CD4-positive, alpha-beta T cell treated with Interleukin-10 for 1 hour (primary cell): ENCODE measurements around the gene CTCFL.
A peak's percentile ranks its signal among the peaks of the same experiment; 100 is the strongest.

Source experiments
- DNase-seq: peaks from one replicate; pipeline ENCODE4 v3.0.0-alpha.2; 2020

Gene CTCFL

GRCh38 chr20:57460781-57461465 is 64.0 kb downstream of the CTCFL start:
- DNase-seq, result no peak

GRCh38 chr20:57459897-57460296 is 65.0 kb downstream of the CTCFL start:
- no peak for DNase-seq

GRCh38 chr20:57459278-57459677 is 65.7 kb downstream of the CTCFL start:
- DNase-seq, result no peak

GRCh38 chr20:57458400-57459160 is 66.4 kb downstream of the CTCFL start:
- no peak for DNase-seq

GRCh38 chr20:57457243-57458095 is 67.5 kb downstream of the CTCFL start:
- DNase-seq, result no peak

GRCh38 chr20:57456116-57456515 is 68.8 kb downstream of the CTCFL start:
- DNase-seq, result no peak

GRCh38 chr20:57455386-57455785 is 69.6 kb downstream of the CTCFL start:
- no peak for DNase-seq

- DNase-seq, result peak; percentile 29
These were observed 72.9 kb downstream of the CTCFL start for GRCh38 chr20:57451795-57452661.

- DNase-seq, result no peak
These were observed 73.5 kb downstream of the CTCFL start for GRCh38 chr20:57451431-57451794.

GRCh38 chr20:57450931-57451330 is 74.0 kb downstream of the CTCFL start:
- DNase-seq, result no peak

GRCh38 chr20:57450419-57450818 is 74.5 kb downstream of the CTCFL start:
- peak; percentile 26 for DNase-seq

GRCh38 chr20:57449398-57450354 is 75.3 kb downstream of the CTCFL start:
- DNase-seq, result no peak

GRCh38 chr20:57448764-57449354 is 76.1 kb downstream of the CTCFL start:
- no peak for DNase-seq
